ENCODE results near the gene C11orf65. TPM values are rescaled to one million over a fixed set of nuclear protein-coding genes. Genes with fewer than 3 reads are reported as not detected.
"Not testable (repeated sequence)": the region's sequence is repeated elsewhere in the genome, so short reads cannot be mapped to it uniquely, and the experiment has no call there.

The C11orf65 gene
- total RNA-seq, 1 experiment from 2014 or later: 1.9 TPM

DNA sequence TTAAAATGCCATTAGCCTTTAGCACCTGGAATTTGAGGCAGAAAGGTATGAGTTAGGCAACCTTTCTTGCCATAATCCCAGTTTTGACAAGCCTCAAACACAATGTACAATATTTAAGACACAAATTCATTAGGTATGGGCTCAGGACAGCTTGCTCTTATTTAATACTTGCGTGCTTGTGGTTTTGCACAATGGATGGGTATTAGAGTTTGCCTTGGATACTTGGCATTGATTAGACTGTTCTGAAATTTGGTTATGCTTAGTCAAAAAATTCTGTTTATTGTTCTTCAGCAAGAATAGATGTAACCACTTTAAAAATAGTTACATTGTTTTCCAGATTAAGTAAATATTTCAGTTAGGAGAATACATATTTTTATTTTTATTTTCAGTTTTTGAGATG is 5.4 kb upstream of the C11orf65 start:
- DNase-seq (ENCODE audit: low read depth): no peak

DNA sequence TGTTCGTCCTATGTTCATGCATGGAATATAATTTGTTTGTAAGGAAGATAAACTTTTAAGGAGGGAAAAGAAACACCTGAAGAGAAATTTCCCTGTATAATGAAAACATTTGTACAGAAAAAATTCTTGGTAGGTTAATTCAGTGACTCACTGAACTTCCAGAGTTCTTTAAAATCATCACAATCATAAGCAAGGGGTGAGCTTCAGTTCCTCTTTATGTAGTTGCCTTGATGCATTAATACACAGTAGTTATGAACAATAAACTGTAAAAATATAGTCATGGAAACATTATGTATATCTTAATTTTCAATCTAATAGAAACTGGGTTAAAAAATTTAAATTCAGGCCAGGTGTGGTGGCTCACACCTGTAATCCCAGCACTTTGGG is 1.1 kb upstream of the C11orf65 start:
- no peak for DNase-seq (ENCODE audit: low read depth)

DNA sequence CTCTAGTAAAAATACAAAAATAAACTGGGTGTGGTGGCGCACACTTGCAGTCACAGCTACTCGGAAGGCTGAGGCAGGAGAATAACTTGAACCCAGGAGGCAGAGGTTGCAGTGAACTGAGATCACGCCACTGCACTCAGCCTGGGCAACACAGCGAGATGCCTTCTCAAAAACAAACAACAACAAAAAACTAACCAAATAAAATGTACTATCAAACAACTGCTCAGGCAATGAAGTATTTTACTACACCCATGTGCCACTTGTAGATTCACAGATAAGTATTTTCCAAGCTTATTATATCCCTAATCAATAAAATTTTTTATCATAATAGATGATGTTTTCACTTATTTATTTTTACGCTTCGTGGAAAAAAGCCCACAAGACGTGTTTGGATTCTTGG is 924 bp downstream of the C11orf65 start:
- no peak for DNase-seq (ENCODE audit: low read depth)

DNA sequence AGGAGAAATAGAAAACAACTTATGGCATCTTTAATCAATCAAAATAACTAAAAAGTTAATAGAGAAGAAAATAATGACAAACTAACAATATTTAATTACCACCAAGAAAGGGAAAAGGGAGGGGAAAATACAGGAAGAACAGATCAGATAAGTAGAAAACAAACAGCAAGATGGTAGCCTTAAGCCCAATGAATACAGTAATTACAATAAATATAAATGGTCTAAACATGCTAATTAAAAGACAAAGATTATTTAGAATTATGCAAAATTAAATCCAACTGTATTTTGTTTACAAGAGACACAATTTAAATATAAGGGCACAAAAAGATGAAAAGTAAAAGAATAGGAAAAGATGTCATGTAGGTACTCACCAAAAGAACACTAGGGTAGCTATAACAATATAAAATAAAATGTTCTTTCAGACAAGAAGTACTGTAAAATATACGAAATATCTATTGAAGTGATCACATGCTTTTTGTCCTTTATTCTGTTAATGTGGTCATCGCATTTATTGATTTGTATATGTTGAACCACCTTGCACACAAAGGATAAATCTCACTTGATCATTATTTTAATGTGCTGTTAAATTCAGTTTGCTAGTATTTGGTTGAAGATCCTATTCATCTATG is 14.0 kb downstream of the C11orf65 start:
- DNase-seq (ENCODE audit: low read depth): no peak

DNA sequence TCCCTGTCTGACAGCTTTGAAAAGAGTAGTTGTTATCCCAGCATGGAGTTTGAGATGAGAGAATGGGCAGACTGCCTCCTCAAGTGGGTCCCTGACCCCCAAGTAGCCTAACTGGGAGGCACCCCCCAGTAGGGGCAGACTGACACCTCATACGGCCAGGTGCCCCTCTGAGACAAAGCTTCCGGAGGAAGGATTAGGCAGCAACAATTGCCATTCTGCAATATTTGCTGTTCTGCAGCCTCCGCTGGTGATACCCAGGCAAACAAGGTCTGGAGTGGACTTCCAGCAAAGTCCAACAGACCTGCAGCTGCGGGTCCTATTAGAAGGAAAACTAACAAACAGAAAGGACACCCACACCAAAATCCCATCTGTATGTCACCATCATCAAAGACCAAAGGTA is 25.9 kb downstream of the C11orf65 start:
- DNase-seq (ENCODE audit: low read depth): not testable (repeated sequence)

DNA sequence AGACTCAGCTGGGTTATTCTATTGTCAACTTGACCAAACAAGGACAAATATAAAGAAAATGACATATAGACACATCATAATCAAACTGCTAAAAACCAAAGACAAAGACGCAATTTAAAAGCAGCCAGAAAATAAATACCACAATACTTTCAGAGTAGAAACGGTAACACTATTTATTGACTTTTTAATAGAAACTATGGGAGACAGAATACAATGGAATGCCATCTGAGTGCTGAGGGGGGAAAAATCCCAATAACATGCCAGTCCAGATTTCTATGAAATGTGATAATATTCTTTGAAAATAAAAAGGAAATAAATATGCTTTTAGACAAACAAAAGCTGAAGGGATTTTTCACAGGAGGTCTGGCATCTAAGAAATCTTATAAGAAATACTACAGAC is 30.7 kb downstream of the C11orf65 start:
- peak; percentile 2 for DNase-seq (ENCODE audit: low read depth)

DNA sequence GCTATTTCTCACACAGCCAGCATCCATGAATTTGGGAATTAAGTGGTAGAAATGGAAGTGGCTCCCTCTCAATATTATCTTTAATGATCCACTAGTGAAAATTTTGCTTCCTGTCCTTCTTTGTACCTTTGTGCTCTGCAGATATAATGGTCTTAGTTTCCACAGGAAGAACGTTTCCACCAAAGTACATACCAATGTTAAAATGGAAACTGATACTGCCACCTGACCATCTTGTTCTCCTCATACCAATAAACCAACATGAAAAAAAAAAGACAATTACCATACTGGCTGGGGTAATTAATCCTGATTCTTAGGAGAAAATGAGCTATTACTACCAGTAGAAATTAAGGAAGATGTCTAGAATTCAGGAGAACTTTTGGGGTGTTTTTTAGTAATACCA is 32.3 kb downstream of the C11orf65 start:
- DNase-seq (ENCODE audit: low read depth): no peak

DNA sequence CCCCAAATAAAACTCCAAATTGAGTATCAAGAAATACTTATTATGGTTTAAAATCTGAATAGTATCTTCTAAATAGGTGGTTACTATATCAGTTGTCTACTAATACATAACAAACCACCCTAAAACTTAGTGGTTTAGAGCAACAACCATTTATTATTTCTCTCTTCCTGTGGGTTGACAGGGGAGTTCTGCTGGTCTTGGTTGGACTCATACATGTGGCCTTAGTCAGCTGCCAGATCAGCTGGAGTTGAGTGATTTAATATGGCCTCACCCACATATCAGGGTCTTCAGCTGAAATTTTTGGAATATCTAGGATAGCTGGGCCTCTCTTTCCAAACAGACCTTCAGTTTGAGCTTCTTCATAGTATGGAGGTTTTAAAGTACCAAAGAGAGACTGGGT is 34.5 kb downstream of the C11orf65 start:
- peak; percentile 77 for DNase-seq (ENCODE audit: low read depth)

DNA sequence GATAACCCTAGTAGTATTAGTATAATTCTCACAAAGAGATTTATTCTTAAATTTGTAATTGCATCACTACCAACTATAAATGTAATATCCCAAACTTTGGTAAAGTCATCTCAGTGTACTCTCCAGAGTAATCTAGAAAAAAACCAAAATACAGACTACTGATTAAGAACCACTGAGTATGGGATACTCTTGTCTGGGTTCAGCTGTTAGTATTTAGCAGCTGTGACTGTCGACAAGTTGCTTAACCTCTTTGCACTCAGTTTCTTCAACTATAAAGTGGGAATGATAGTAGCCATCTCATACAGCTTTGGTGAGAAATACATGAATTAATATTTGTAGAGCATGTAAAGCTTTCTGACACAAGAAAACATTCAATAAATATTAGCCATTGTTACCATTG is 35.3 kb downstream of the C11orf65 start:
- no peak for DNase-seq (ENCODE audit: low read depth)

DNA sequence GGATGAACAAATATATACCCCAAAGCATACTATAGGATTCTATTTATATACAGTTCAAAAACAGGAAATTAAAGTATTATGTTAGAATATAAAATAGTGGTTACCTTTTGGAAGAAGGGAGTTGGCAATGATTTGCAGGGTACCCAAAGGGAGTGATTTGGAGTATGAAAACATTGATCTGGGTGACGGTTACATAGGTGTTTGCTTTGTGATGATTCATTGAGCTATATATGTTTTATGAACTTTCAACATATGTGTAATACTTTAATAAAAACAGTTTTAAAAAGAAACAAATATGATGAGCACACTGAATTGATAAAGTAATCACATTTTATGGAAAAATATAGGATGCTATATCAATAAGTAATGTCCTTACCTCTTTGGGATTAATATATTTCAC is 36.0 kb downstream of the C11orf65 start:
- no peak for DNase-seq (ENCODE audit: low read depth)

DNA sequence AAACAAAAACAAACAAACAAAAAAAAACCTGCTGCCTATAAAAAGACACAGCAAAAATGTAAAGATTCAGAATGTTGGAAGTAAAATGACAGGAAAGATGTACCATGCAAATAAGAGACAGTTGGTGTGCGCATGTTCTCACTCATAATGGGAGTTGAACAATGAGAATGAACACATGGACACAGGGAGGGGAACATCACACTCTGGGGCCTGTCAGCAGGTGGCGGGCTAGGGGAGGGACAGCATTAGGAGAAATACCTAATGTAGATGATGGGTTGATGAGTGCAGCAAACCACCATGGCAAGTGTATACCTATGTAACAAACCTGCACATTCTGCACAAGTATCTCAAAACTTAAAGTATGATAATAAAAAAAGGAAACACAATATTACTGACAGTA is 49.8 kb downstream of the C11orf65 start:
- DNase-seq (ENCODE audit: low read depth): peak; percentile 42

DNA sequence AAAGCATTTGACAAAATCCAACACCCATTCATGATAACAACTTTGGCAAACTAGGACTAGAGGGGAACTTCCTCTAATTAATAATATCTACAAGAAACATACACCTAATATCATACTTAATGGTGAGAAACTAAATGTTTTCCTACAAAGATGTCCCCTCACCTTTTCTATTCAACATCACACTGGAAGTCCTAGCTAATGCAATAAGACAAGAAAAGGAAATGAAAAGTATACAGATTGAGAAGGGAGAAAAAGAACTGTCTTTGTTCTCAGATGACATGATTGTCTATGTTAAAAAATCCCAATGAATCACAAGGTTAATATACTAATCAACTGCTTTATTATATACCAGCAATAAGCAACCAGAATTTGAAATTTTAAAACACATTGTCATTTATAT is 52.4 kb downstream of the C11orf65 start:
- DNase-seq (ENCODE audit: low read depth): no peak

DNA sequence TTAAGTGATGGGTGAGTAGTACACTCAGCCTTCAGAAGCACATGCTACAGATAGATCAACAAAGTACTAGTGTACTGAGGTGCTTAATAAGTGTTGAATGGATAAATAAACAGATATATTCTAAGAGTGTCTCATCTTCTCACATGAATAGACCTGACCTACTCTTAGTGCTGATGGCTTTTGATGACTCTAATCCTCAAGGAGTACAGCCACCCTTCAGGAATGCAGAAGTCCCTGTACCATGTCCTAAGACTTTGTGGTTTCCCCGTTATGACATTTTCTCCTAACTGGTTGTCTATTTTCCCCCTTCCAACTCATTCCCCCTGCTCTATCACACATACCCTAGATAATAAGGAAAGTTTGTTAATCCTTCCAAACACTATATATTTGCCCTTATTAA is 61.6 kb downstream of the C11orf65 start:
- peak; percentile 36 for DNase-seq (ENCODE audit: low read depth)

DNA sequence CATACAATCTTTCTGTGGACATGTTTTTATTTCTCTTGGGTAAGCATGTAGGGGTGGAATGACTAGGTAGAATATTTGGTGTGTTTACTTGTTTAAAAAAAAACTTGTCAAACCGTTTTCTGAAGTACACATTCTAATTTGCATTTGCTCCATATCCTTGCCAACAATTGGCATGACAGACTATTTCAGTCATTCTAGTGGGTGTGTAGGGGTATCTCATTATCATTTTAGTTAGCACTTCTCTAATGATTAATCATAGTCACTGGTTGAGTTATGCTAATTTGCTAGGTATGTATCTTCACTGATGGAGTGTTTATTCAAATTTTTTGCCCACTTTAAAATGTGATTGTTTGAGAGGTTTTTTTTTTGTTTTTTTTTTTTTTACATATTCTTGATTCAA is 64.3 kb downstream of the C11orf65 start:
- DNase-seq (ENCODE audit: low read depth): no peak

DNA sequence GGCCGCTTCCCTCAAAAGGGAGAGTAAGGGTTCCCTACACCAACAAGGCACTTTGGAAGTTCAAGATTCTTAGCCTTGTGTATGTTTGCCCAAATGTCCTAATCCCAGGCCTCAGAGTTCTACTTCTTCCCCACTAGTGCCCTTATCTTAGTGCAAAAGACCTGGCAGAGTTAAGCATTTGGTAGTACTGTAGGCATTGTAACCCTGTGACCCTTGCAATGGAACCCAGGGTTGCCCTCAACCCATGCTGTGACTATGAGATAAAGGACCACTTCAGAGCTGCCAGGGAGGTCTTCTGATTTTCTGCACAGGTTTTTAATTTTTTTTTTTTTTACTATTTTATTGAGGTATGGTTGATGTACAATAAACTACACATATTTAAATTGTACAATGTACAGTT is 65.1 kb downstream of the C11orf65 start:
- DNase-seq (ENCODE audit: low read depth): no peak

DNA sequence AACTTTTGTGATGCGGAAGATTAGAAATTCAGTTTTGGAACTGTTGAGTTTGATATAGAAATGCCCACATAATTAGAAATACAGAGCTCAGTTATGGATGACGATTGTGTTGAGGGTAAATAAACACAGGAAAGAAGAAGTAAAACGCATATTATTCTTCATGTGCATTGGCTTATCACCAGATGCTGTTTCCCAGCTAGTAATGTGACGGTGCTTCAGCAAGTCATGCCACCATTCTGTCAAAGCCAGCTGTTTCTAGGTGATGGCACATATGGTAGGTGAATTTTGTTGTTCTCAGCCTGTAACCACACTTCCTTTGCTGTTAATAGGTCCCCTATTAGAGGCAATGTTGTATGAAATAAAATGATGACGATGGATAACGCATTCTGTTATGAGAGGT is 68.9 kb downstream of the C11orf65 start:
- no peak for DNase-seq (ENCODE audit: low read depth)

DNA sequence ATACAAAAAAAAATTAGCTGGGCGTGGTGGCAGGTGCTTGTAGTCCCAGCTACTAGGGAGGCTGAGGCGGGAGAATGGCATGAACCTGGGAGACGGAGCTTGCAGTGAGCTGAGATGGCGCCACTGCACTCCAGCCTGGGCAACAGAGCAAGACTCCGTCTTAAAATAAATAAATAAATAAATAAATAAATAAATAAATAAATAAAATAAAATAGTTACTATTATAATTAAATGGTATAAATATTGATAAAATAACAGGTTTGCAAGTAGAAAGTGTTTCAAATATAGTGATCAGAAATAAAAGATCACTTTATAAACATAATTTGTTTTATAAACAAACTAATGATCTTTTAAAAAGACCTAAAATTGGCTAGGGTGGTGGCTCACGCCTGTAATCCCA is 70.7 kb downstream of the C11orf65 start:
- not testable (repeated sequence) for DNase-seq (ENCODE audit: low read depth)

DNA sequence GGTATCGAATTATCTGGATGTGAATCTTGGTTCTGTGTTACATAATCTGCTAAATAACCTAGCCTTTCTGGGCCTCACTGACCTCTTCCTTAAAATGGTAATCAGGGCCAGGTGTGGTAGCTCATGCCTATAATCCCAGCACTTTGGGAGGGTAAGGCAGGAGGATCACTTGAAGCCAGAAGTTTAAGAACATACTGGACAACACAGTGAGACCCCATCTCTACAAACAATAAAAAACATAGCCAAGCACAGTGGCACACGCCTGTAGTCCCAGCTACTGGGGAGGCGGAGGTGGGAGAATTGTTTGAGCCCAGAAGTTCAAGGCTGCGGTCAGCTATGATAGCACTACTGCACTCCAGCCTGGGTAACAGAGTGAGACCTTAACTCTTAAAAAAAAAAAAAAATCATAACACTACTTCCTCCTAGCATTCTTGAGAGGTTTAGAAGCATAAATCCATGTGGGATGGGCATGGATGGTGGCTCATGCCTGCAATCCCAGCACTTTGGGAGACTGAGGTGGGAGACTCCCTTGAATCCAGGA is 72.5 kb downstream of the C11orf65 start:
- no peak for DNase-seq (ENCODE audit: low read depth)

DNA sequence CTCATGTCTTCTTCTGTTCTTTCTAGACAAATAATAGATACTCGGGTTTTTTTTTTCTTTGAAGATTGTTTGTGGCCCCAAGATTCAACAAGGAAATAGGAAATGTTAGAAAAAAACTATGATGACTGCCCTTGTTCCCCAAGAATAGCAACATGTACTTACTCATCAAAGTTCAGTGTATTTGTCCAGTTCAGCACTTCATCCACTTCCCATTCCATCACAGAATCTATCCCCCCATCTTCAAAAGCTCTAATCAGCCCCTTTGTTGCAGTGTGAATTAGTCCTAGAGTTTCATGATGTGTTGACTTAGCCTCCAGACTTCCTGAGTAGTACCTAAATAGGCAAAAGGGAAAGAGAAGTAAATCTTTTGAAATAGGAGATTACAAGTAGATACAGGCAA is 74.3 kb downstream of the C11orf65 start:
- DNase-seq (ENCODE audit: low read depth): no peak

DNA sequence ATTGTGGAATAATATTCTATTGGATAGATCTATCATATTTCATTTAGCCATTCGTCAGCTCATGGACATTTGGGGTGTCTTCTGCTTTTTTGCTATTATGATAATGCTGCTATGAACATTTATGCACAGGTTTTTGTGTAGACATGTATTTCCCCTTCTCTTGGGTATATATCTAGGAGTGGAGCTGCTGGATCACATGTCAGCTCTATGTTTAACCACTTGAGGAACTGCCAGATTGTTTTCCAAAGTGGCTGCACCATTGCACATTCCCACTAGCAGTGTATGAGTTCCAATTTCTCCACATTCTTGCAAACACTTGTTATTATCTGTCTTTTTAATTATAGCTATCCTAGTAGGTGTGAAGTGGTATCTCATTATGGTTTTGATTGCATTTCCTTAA is 75.0 kb downstream of the C11orf65 start:
- DNase-seq (ENCODE audit: low read depth): no peak

DNA sequence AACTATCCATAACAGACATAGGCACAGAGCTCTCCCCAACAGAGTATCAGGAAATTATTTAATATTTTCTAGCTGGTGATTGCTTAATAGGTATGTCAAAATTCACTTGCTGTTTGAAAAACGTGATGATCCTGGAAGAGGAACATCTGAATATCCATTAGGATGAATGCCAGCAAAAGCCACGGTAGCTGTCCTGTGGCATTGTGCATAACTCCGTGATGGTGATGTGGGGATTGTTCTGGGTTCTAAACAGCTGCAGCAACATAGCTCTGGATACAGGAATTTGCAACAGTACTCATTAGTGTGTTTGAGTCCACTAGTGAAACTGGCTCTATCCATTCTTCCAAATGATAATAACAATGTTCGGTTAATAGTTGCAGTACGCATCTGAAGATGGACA is 78.8 kb downstream of the C11orf65 start:
- no peak for DNase-seq (ENCODE audit: low read depth)

DNA sequence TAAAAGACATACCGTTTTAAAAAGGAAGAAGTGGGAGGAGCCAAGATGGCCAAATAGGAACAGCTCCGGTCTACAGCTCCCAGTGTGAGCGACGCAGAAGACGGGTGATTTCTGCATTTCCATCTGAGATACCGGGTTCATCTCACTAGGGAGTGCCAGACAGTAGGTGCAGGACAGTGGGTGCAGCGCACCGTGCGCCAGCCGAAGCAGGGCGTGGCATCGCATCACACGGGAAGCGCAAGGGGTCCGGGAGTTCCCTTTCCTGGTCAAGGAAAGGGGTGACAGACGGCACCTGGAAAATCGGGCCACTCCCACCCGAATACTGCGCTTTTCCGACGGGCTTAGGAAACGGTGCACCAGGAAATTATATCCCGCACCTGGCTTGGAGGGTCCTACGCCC is 93.8 kb downstream of the C11orf65 start:
- not testable (repeated sequence) for DNase-seq (ENCODE audit: low read depth)

DNA sequence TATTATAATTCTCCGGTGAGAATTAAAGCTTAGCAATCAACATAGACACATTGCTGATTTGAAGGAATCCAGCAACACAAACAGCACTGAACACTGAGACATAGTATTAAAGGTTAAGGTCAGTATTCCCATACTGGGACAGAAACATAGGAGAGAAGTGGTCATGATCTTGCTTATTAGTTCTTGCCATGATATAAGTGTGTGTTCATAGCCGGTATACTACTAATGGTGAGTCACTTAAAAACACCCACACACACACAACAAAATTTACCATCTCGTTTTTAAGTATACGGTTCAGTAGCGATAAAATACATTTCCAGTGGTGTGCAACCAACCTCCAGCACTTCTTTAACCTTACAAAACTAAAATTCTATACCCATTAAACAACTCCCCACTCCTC is 96.3 kb downstream of the C11orf65 start:
- no peak for DNase-seq (ENCODE audit: low read depth)

DNA sequence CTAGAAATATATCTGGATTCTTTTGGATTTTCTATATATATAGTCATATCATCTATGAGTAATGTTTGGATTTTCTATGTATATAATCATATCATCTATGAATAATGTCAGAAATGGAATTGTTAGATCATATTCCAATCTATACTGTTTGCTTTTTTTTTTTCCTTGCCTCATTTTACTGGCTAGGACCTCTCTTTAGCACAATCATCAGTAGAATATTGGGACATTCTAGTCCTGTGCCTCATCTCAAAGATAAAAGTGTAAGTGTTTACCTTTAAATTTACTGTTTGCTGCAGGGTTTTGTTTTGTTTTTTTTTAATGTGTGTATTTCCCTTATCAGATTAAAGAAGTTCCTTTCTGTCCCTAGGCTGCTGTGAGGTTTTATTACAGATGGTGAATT is 97.0 kb downstream of the C11orf65 start:
- DNase-seq (ENCODE audit: low read depth): no peak

Measured in M059J (cell line).